ENCODE measurements around the gene C8A.

- TF ChIP-seq POLR2A (IDR thresholded peaks at IDR 0.05) (no peak), CTCF (IDR thresholded peaks at IDR 0.05) (no peak), EP300 (IDR thresholded peaks at IDR 0.05) (no peak), POLR2AphosphoS5 (IDR thresholded peaks at IDR 0.05) (no peak)
These were observed 47.1 kb downstream of the C8A start for GRCh38 chr1:56901716-56902115.
